ENCODE data around the gene MDN1. TPM values are rescaled to one million over a fixed set of nuclear protein-coding genes. Genes with fewer than 3 reads are reported as not detected.

MDN1 gene
- polyA plus RNA-seq, 1 of the 3 experiments (the other 2 are of a cell fraction) = 8.5 TPM

- TF ChIP-seq REST (IDR thresholded peaks at IDR 0.05; ENCODE audit: low read depth, low read length) (no peak), NRF1 (IDR thresholded peaks at IDR 0.05; ENCODE audit: low read depth, low read length) (no peak), USF1 (IDR thresholded peaks at IDR 0.05; ENCODE audit: borderline replicate concordance, low read depth) (no peak), FOXM1 (IDR thresholded peaks at IDR 0.05; ENCODE audit: low read depth) (no peak), RFX5 (IDR thresholded peaks at IDR 0.05; ENCODE audit: low read length) (no peak), GABPA (IDR thresholded peaks at IDR 0.05; ENCODE audit: low read depth) (no peak), MEF2A (IDR thresholded peaks at IDR 0.05; ENCODE audit: borderline replicate concordance, low read depth) (no peak)
- TF ChIP-seq, protein P1, sequence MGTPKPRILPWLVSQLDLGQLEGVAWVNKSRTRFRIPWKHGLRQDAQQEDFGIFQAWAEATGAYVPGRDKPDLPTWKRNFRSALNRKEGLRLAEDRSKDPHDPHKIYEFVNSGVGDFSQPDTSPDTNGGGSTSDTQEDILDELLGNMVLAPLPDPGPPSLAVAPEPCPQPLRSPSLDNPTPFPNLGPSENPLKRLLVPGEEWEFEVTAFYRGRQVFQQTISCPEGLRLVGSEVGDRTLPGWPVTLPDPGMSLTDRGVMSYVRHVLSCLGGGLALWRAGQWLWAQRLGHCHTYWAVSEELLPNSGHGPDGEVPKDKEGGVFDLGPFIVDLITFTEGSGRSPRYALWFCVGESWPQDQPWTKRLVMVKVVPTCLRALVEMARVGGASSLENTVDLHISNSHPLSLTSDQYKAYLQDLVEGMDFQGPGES (IDR thresholded peaks at IDR 0.05; ENCODE audit: low read depth, low read length) = no peak
These were observed 214.9 kb downstream of the MDN1 start (continued) for GRCh38 chr6:89604653-89605052.

DNA sequence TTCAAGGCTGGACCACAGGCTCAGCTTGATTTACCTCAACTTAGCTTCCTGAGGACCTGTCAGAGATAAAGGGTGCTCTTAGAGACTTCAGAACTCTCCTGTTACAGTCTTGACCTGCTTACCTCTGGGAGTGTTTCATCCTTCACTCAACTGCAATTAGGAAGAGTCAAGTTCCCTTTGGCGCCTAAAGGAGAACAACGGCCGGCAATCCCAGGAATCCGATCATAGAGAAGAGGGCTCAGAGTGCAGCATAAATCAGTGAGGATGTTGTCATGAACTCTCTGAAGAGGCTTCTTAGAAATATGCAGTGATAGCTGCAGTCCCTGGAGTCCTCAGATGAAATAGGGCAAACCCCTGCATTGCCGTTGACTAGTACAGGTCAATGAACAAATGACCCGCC, 217.4 kb downstream of the MDN1 start:
- Histone ChIP-seq H3K4me1 (ENCODE audit: control insufficient read depth in 1 of 2, insufficient read depth in 2 of 2, low read depth in 1 of 2, low read length in 1 of 2) (no peaks in the 10 kb centered on the region), H2AFZ (ENCODE audit: low read depth) (no peak overlapping the region), H4K20me1 (ENCODE audit: insufficient read depth) (no peaks in the 10 kb centered on the region), H3K4me3 (ENCODE audit: low read depth in 2 of 2, low read length in 1 of 2) (no peak overlapping the region), H3K36me3 (replicated peaks in 1 of 2; ENCODE audit: control insufficient read depth in 1 of 2, insufficient read depth in 2 of 2, low read length in 1 of 2) (no peaks in the 10 kb centered on the region), H3F3A (replicated peaks; ENCODE audit: insufficient read depth) (no peaks in the 10 kb centered on the region), H3K79me2 (ENCODE audit: insufficient read depth) (no peaks in the 10 kb centered on the region), H3K9ac (no peak overlapping the region), H3K27me3 (ENCODE audit: insufficient read depth) (no peaks in the 10 kb centered on the region), H3K9me3 (no peaks in the 10 kb centered on the region), H3K27ac (ENCODE audit: low read depth in 2 of 2, low read length in 1 of 2) (no peak overlapping the region), H3K4me2 (no peak overlapping the region), H3K9me2 (no peaks in the 10 kb centered on the region)
- ChIA-PET POLR2A (no interaction called here), CTCF (interaction anchor here (1.7 kb wide), 1 partner anchor 170 kb away, joined by 5 read pairs; no protein-coding TSS in a partner anchor)
- no peak for TF ChIP-seq SMC3 (IDR thresholded peaks at IDR 0.05; ENCODE audit: low read depth, low read length)
- no peak for TF ChIP-seq USF2 (IDR thresholded peaks at IDR 0.05; ENCODE audit: borderline replicate concordance, low read depth, low read length)
- no peak for TF ChIP-seq TAF1 (IDR thresholded peaks at IDR 0.05; ENCODE audit: borderline replicate concordance, low read depth, low read length)
- no peak for DNase-seq
- 95% methylated on average over 4 of the region's 6 CpGs for WGBS (ENCODE audit: low lambda C conversion rate)

Data from SK-N-SH (cell line).